GM12878 (cell line): ENCODE results near the gene XG. TPM values are rescaled to one million over a fixed set of nuclear protein-coding genes. Genes with fewer than 3 reads are reported as not detected.
A peak's percentile ranks its signal among the peaks of the same experiment; 100 is the strongest.

Source experiments
- BCL3 ChIP-seq: IDR thresholded peaks from 2 replicates; pipeline ENCODE4 v1.6.1; 2011; ENCODE audit warnings: borderline replicate concordance, low read depth, mild to moderate bottlenecking, moderate library complexity, low read length; ENCODE audit not compliant: insufficient read depth, poor library complexity, severe bottlenecking
- BRCA1 ChIP-seq: IDR thresholded peaks from 2 replicates; pipeline ENCODE4 v1.6.1; 2011; ENCODE audit warnings: low read depth, low read length, improper control_type of control experiment
- CUX1 ChIP-seq: IDR thresholded peaks from 2 replicates; pipeline ENCODE4 v1.6.1; 2012; ENCODE audit warnings: improper control_type of control experiment, low read depth, low read length; ENCODE audit not compliant: insufficient replicate concordance
- FOXK2 ChIP-seq: fragments of 450-650 bp; IDR thresholded peaks from 2 replicates; pipeline ENCODE4 v1.6.1; 2017; ENCODE audit warnings: mild to moderate bottlenecking, moderate library complexity
- GATAD2B ChIP-seq: fragments of 450-650 bp; conservative IDR thresholded peaks from 2 replicates; pipeline ENCODE4 v1.6.1; 2017; ENCODE audit warnings: low read depth, mild to moderate bottlenecking, moderate library complexity
- HDAC2 ChIP-seq: fragments of 200-600 bp; sonication (generic); IDR thresholded peaks from 2 replicates; pipeline ENCODE4 v1.6.1; 2017
- HDGF ChIP-seq: fragments of 450-650 bp; IDR thresholded peaks from 2 replicates; pipeline ENCODE4 v1.6.1; 2016; ENCODE audit warnings: antibody characterized with exemption
- IKZF2 ChIP-seq, 2 experiments: fragments of 450-650 bp; IDR thresholded peaks; 2 replicates each; pipeline ENCODE4 v1.6.1; 2017; ENCODE audit warnings: mild to moderate bottlenecking in 2 of 2, moderate library complexity in 2 of 2
- JUND ChIP-seq: IDR thresholded peaks from 2 replicates; pipeline ENCODE4 v1.6.1; 2012; ENCODE audit warnings: low read depth, mild to moderate bottlenecking, low read length, improper control_type of control experiment, moderate library complexity
- KDM1A ChIP-seq: fragments of 200-600 bp; sonication (generic); IDR thresholded peaks from 2 replicates; pipeline ENCODE4 v1.6.1; 2016; ENCODE audit warnings: borderline replicate concordance
- KLF5 ChIP-seq: fragments of 450-650 bp; IDR thresholded peaks from 2 replicates; pipeline ENCODE4 v1.6.1; 2014; ENCODE audit warnings: mild to moderate bottlenecking; ENCODE audit not compliant: partially characterized antibody
- NBN ChIP-seq: fragments of 450-650 bp; IDR thresholded peaks from 2 replicates; pipeline ENCODE4 v1.6.1; 2016
- NR2C2 ChIP-seq: IDR thresholded peaks from 2 replicates; pipeline ENCODE4 v1.6.1; 2011; ENCODE audit warnings: borderline replicate concordance, low read depth; ENCODE audit not compliant: control insufficient read depth, insufficient read length
- PAX8 ChIP-seq: fragments of 450-650 bp; IDR thresholded peaks from 2 replicates; pipeline ENCODE4 v1.6.1; 2017; ENCODE audit warnings: mild to moderate bottlenecking, moderate library complexity
- POU2F2 ChIP-seq: IDR thresholded peaks from 3 replicates; pipeline ENCODE4 v1.6.1; 2011; ENCODE audit warnings: low read depth, mild to moderate bottlenecking, low read length, borderline replicate concordance
- RAD51 ChIP-seq: fragments of 450-650 bp; IDR thresholded peaks from 2 replicates; pipeline ENCODE4 v1.6.1; 2016; ENCODE audit warnings: moderate library complexity, mild to moderate bottlenecking, inconsistent platforms
- RB1 ChIP-seq: fragments of 450-650 bp; formaldehyde crosslinking; IDR thresholded peaks from 2 replicates; pipeline ENCODE4 v1.6.1; 2017; ENCODE audit warnings: mild to moderate bottlenecking, borderline replicate concordance
- SKIL ChIP-seq: fragments of 450-650 bp; IDR thresholded peaks from 2 replicates; pipeline ENCODE4 v1.6.1; 2017; ENCODE audit warnings: mild to moderate bottlenecking, low read depth, inconsistent platforms; ENCODE audit not compliant: poor library complexity, severe bottlenecking
- SP1 ChIP-seq: IDR thresholded peaks from one replicate; pipeline ENCODE4 v1.6.1; 2011; ENCODE audit warnings: low read depth, low read length
- SUPT20H ChIP-seq: IDR thresholded peaks from 2 replicates; pipeline ENCODE4 v1.6.1; 2011; ENCODE audit warnings: low read depth, mild to moderate bottlenecking, low read length, moderate library complexity, borderline replicate concordance; ENCODE audit not compliant: control insufficient read depth
- TCF3 ChIP-seq: IDR thresholded peaks from 2 replicates; pipeline ENCODE4 v1.6.1; 2012; ENCODE audit warnings: low read depth, mild to moderate bottlenecking, low read length, borderline replicate concordance; ENCODE audit not compliant: insufficient read depth
- ZNF622 ChIP-seq: fragments of 450-650 bp; IDR thresholded peaks from 2 replicates; pipeline ENCODE4 v1.6.1; 2017; ENCODE audit warnings: mild to moderate bottlenecking, inconsistent platforms
- polyA plus RNA-seq, 11 experiments: library from polyadenylated mRNA; depleted of rRNA in 4 of 11; unstranded in 6 of 11; stranded (reverse) in 5 of 11; fragments of >200 nt; fragmentation: Nextera tagmentation in 4 of 11; fragmentation: Illumina TruSeq in 1 of 11; extraction: Ambion mirVana in 4 of 11; extraction: Trizol in 1 of 11; gene quantifications; 1 replicate in 1 of 11; 2 replicates in 10 of 11; pipeline versions ENCODE4 v1.2.1 to v1.2.3, GENCODE V29; 2011 to 2016; ENCODE audit warnings: inconsistent platforms in 2 of 11, missing spikeins in 2 of 11, low read depth in 1 of 11
- total RNA-seq, 4 experiments: library from RNA; depleted of rRNA in 3 of 4; stranded (reverse); fragments of >200 nt in 3 of 4; fragmentation: Illumina TruSeq in 1 of 4; extraction: Trizol in 1 of 4; gene quantifications; 2 replicates each; pipeline versions ENCODE4 v1.2.1 to v1.2.3, GENCODE V29; 2013 to 2021

The XG gene
- total and polyA plus RNA-seq, 10 of the 15 experiments (the other 5 are each of a cell fraction or from before 2014, with no cell fraction given): not detected

- TF ChIP-seq SKIL (peak; percentile 55), KDM1A (no peak), HDAC2 (no peak), RAD51 (peak; percentile 88), GATAD2B (no peak), BRCA1 (no peak), IKZF2 (IDR thresholded peaks at IDR 0.05) (peak in 1 of 2 experiments; percentile 56; a peak in 2 of 4 replicates), HDGF (no peak), RB1 (no peak), CUX1 (no peak), NBN (peak; percentile 72), NR2C2 (no peak), SP1 (peak; percentile 11), KLF5 (peak; percentile 81), TCF3 (peak; percentile 97), ZNF622 (no peak), BCL3 (peak; percentile 20), PAX8 (peak; percentile 98), FOXK2 (peak; percentile 91), POU2F2 (no peak), SUPT20H (no peak), JUND (no peak)
Observed at GRCh38 chrX:2707334-2707760, 44.5 kb upstream of the XG start (continued).
